Prostate gland (tissue), 2 donors: ENCODE results near the gene CRMP1. TPM values are rescaled to one million over a fixed set of nuclear protein-coding genes. Genes with fewer than 3 reads are reported as not detected.

Source experiments
- DNase-seq: peaks from one replicate; pipeline ENCODE4 v3.0.0-alpha.2; 2019; ENCODE audit warnings: low spot score
- H3K27ac ChIP-seq, 2 donors: fragments of 200-600 bp; sonication (generic); 2 replicates each; pipeline ENCODE4 v1.5.1; 2017 to 2019
- H3K27me3 ChIP-seq: fragments of 200-600 bp; sonication (generic); replicated peaks from 2 replicates; pipeline ENCODE4 v1.5.1; 2019; ENCODE audit not compliant: insufficient read depth
- H3K36me3 ChIP-seq, 2 donors: fragments of 200-600 bp; sonication (generic); 1 replicate in 1 of 2; 2 replicates in 1 of 2; pipeline versions ENCODE4 v1.5.1 to v1.8.1; 2017 to 2019
- H3K4me1 ChIP-seq: fragments of 200-600 bp; sonication (generic); replicated peaks from 2 replicates; pipeline ENCODE4 v1.5.1; 2019
- H3K4me3 ChIP-seq, 2 donors: fragments of 200-600 bp; sonication (generic); 2 replicates each; pipeline ENCODE4 v1.5.1; 2017 to 2019
- H3K9me3 ChIP-seq: fragments of 200-600 bp; sonication (generic); 2 replicates; pipeline ENCODE4 v1.5.1; 2017
- CTCF ChIP-seq, 4 experiments: fragments of 200-600 bp in 2 of 4; fragments of 450-650 bp in 2 of 4; sonication (generic) in 2 of 4; IDR thresholded peaks; 1 replicate in 3 of 4; 2 replicates in 1 of 4; pipeline ENCODE4 v1.5.1; 2016 to 2019; ENCODE audit warnings: antibody characterized with exemption in 4 of 4, mild to moderate bottlenecking in 2 of 4, moderate library complexity in 2 of 4
- POLR2A ChIP-seq: fragments of 450-650 bp; IDR thresholded peaks from one replicate; pipeline ENCODE4 v1.6.1; 2016; ENCODE audit warnings: antibody characterized with exemption, mild to moderate bottlenecking
- POLR2AphosphoS5 ChIP-seq: sonication (generic); formaldehyde crosslinking; IDR thresholded peaks from one replicate; pipeline ENCODE4 v1.6.1; 2017; ENCODE audit warnings: antibody characterized with exemption
- WGBS: methylation state at CpG from one replicate; pipeline ENCODE4 v1.1.5; 2018; 5-methylcytosine and 5-hydroxymethylcytosine counted together
- intact Hi-C: fragments of 100-400 bp; cut with DNase I; formaldehyde crosslinking; loops from one replicate; pipeline ENCODE4 v1.14.2; 2022
- total RNA-seq, 2 donors: library from RNA; depleted of rRNA; stranded (reverse); fragments of >200 nt; gene quantifications; one replicate each; pipeline ENCODE4 v1.1.0, GENCODE V29; 2016

CRMP1 gene
- total RNA-seq, 2 donors from 2014 or later: 1.4 to 6.0 TPM

GRCh38 chr4:5836943-5837342 is 55.9 kb downstream of the CRMP1 start:
- intact Hi-C loops: no loop called here
- Histone ChIP-seq H3K27ac (no peak overlapping the region), H3K27me3 (no peaks in the 10 kb centered on the region), H3K36me3 (no peaks in the 10 kb centered on the region), H3K4me1 (no peaks in the 10 kb centered on the region), H3K9me3 (no peaks in the 10 kb centered on the region), H3K4me3 (no peak overlapping the region)
- 33% methylated on average over 3 of the region's 3 CpGs for WGBS
- no peak for TF ChIP-seq CTCF (IDR thresholded peaks at IDR 0.05)
- peak; percentile 21 for TF ChIP-seq POLR2AphosphoS5
- TF ChIP-seq POLR2A: no peak
- DNase-seq: no peak

GRCh38 chr4:5828005-5828391 is 64.9 kb downstream of the CRMP1 start:
- Histone ChIP-seq H3K4me3 (no peak overlapping the region), H3K27me3 (no peaks in the 10 kb centered on the region), H3K36me3 (no peaks in the 10 kb centered on the region), H3K9me3 (no peaks in the 10 kb centered on the region), H3K27ac (no peak overlapping the region), H3K4me1 (no peaks in the 10 kb centered on the region)
- 87% methylated on average over 11 of the region's 11 CpGs for WGBS
- intact Hi-C loops: no loop called here
- DNase-seq: no peak
- no peak for TF ChIP-seq CTCF (IDR thresholded peaks at IDR 0.05)
- no peak for TF ChIP-seq POLR2A
- TF ChIP-seq POLR2AphosphoS5: no peak

GRCh38 chr4:5827108-5828004 is 65.5 kb downstream of the CRMP1 start:
- WGBS: 79% methylated on average over 19 of the region's 19 CpGs
- Histone ChIP-seq H3K4me3 (no peak overlapping the region), H3K9me3 (no peaks in the 10 kb centered on the region), H3K4me1 (no peaks in the 10 kb centered on the region), H3K27ac (no peak overlapping the region), H3K36me3 (no peaks in the 10 kb centered on the region), H3K27me3 (no peaks in the 10 kb centered on the region)
- TF ChIP-seq POLR2A: no peak
- no peak for TF ChIP-seq CTCF (IDR thresholded peaks at IDR 0.05)
- no peak for TF ChIP-seq POLR2AphosphoS5
- no peak for DNase-seq
- intact Hi-C loops: no loop called here

DNA sequence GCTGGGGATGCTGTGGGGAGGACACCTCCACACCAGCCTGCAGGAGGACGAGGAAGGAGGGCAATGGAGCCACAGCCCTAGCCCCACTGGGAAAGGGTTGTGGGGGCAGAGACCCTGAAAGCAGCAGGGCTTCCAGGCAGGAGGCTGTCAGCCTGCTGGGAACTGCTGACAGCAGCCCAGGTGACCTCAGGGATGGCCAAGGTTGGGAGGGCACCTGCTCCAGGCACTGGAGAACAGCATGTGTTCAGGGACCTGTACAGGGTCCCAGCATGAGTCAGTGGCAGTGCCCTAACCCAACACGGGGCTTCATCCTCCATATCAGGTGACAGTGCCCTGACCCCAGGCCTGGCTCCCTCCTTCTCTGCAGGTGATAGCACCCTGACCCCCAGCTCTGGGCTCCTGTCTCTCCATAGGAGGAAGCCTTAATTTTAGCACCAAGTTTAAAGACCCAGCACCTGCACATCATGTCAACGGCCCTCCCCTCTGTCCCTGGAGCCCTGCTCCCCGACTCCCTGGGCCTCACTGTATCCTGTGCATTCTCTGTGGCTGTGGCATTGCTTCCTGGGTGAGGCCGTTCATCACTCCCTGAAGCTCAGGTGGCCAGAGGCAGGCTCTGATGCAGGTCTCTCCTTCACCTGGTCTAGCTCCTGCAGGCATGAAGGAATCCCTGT is 66.3 kb downstream of the CRMP1 start:
- H3K9me3 ChIP-seq: no peaks in the 10 kb centered on the region
- TF ChIP-seq POLR2AphosphoS5: no peak
- TF ChIP-seq POLR2A: no peak
- no peak for TF ChIP-seq CTCF (IDR thresholded peaks at IDR 0.05)
- H3K27me3 ChIP-seq: no peaks in the 10 kb centered on the region
- intact Hi-C loops: no loop called here
- DNase-seq: no peak
- H3K4me3 ChIP-seq: no peak overlapping the region
- WGBS: 70% methylated on average over 5 of the region's 5 CpGs
- H3K27ac ChIP-seq: no peak overlapping the region
- no peaks in the 10 kb centered on the region for H3K36me3 ChIP-seq
- no peaks in the 10 kb centered on the region for H3K4me1 ChIP-seq
